BJ (cell line): ENCODE measurements around the gene CLSTN2. TPM values are rescaled to one million over a fixed set of nuclear protein-coding genes. Genes with fewer than 3 reads are reported as not detected.

Experiments used
- CTCF ChIA-PET: fragments of 350-600 bp; formaldehyde crosslinking; extraction: SDS; loops from one replicate; lab custom pipeline; 2021; ENCODE audit warnings: antibody characterized with exemption, inconsistent platforms; lab: Yijun Ruan, JAX
- POLR2A ChIA-PET: fragments of 300-600 bp; sonication (Branson Sonifier 250); formaldehyde crosslinking; extraction: SDS; loops from one replicate; lab custom pipeline; 2021; ENCODE audit warnings: antibody characterized with exemption; lab: Charles Lee
- DNase-seq: peaks from one replicate; pipeline ENCODE4 v3.0.0-alpha.2; 2011; ENCODE audit warnings: low read depth
- H3K27me3 ChIP-seq: 2 replicates; pipeline ENCODE4 v1.6.0; 2011; ENCODE audit warnings: low read length; ENCODE audit not compliant: control insufficient read depth, insufficient read depth
- H3K36me3 ChIP-seq: 2 replicates; pipeline ENCODE4 v1.5.1; 2011; ENCODE audit warnings: low read length; ENCODE audit not compliant: control insufficient read depth, insufficient read depth
- H3K4me3 ChIP-seq: 2 replicates; pipeline ENCODE4 v1.5.1; 2011; ENCODE audit warnings: low read depth, mild to moderate bottlenecking, control low read depth, low read length
- CTCF ChIP-seq: IDR thresholded peaks from 2 replicates; pipeline ENCODE4 v1.5.1; 2011; ENCODE audit warnings: low read depth, mild to moderate bottlenecking, control low read depth, inconsistent platforms, low read length, moderate library complexity; ENCODE audit not compliant: insufficient read depth
- polyA plus RNA-seq: library from polyadenylated mRNA; depleted of rRNA; stranded (reverse); fragments of >200 nt; gene quantifications from 2 replicates; pipeline ENCODE4 v1.2.3, GENCODE V29; 2011

CLSTN2 gene
- polyA plus RNA-seq, 1 experiment, result 1.8 TPM

DNA sequence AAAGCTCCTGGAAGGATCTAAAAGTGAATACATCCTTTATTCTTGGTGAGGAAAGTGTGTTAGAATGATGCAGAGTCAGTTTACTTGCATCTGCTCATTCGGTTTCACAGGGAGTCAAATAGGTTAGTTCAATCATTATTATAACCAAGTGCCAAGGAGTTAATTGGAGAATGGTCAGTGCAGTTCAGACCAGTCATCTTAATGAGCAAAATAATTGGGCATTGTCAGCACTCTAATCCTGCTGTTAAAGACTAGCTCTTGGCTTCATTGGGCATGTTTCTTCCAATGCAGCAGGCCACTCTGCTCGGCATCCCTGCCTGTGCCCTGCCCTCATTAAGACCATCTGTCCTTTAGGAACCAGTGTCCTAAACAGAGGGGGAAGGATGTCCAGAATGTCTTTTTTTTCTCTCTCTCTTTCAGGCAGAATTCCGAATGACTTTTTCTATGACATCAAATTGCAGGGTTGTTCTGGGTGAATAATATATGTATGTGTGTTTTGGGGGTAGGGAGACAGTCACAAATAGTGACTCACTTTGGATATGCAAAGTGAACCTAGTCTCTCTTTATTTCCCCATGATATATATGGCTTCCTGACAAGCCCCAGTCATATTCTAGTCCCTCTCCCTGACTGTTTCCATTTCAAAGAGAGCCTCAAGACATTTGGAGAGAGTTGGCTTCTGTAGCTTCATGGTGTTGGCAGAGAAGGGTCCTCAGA lies 537.5 kb downstream of the CLSTN2 start:
- Histone ChIP-seq H3K4me3 (no peak overlapping the region), H3K36me3 (no peaks in the 10 kb centered on the region), H3K27me3 (no peaks in the 10 kb centered on the region)
- no peak for TF ChIP-seq CTCF
- no peak for DNase-seq
- ChIA-PET CTCF (interaction anchor here (0.7 kb wide), 1 partner anchor 13 kb away, joined by 3 read pairs; no protein-coding TSS in a partner anchor), POLR2A (no interaction called here)

- no peak for TF ChIP-seq CTCF
- no peak for DNase-seq
- H3K4me3 ChIP-seq, result no peak overlapping the region
- CTCF ChIA-PET, result no interaction called here
- H3K36me3 ChIP-seq, result no peaks in the 10 kb centered on the region
- POLR2A ChIA-PET, result no interaction called here
- no peaks in the 10 kb centered on the region for H3K27me3 ChIP-seq
These were observed 552.6 kb downstream of the CLSTN2 start for GRCh38 chr3:140487566-140487965.

DNA sequence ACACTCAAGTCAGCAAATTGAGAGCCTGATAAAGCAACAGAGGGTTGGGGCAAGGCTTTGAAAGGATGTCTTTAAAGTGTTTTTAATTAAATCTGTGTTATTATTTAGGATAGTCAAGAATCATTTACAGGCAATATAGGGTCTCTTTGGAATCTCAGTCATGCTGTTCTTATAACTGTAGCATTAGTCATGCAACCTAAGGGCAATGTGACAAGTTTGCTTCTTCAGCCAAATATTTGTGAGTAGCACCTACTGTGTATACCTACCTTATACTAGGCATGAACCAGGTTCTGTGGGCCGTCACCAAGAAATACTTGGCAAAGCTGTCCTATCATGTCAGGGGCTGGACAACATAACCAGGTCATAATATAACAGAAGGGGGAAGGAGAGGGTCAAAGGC lies 558.3 kb downstream of the CLSTN2 start:
- no peaks in the 10 kb centered on the region for H3K36me3 ChIP-seq
- no peak overlapping the region for H3K4me3 ChIP-seq
- TF ChIP-seq CTCF, result no peak
- CTCF ChIA-PET, result no interaction called here
- DNase-seq, result no peak
- POLR2A ChIA-PET, result no interaction called here
- H3K27me3 ChIP-seq, result no peaks in the 10 kb centered on the region

- Histone ChIP-seq H3K36me3 (no peaks in the 10 kb centered on the region), H3K27me3 (no peaks in the 10 kb centered on the region), H3K4me3 (no peak overlapping the region)
- ChIA-PET CTCF (no interaction called here), POLR2A (no interaction called here)
- DNase-seq, result no peak
- no peak for TF ChIP-seq CTCF
These were observed 560.0 kb downstream of the CLSTN2 start for GRCh38 chr3:140494970-140495369.

GRCh38 chr3:140497331-140497730 lies 562.3 kb downstream of the CLSTN2 start:
- no peaks in the 10 kb centered on the region for H3K27me3 ChIP-seq
- ChIA-PET POLR2A (no interaction called here), CTCF (interaction anchor here (0.6 kb wide), 2 partner anchors 120 to 299 kb away, joined by 3 read pairs; no protein-coding TSS in a partner anchor)
- no peak for DNase-seq
- no peak overlapping the region for H3K4me3 ChIP-seq
- no peak for TF ChIP-seq CTCF
- no peaks in the 10 kb centered on the region for H3K36me3 ChIP-seq
